ENCODE measurements around the gene SOX14.

SOX14 gene

GRCh38 chr3:137764001-137764433 is at the start of gene SOX14:
Gene SOX14, plus strand, starts transcription at chr3:137764315. Its CDS starts 470 bp downstream, at chr3:137764785.
- DNase-seq = no peak

GRCh38 chr3:137714551-137714950 is 49.6 kb upstream of the SOX14 start:
- no peak for DNase-seq

GRCh38 chr3:137724240-137724639 is 39.9 kb upstream of the SOX14 start:
- DNase-seq = no peak

- DNase-seq = no peak
Measured at GRCh38 chr3:137737208-137737607, 26.9 kb upstream of the SOX14 start.

- no peak for DNase-seq
Measured at GRCh38 chr3:137738710-137739109, 25.4 kb upstream of the SOX14 start.

GRCh38 chr3:137743608-137744007 is 20.5 kb upstream of the SOX14 start:
- DNase-seq = no peak

GRCh38 chr3:137746808-137747207 is 17.3 kb upstream of the SOX14 start:
- DNase-seq = no peak

- DNase-seq = no peak
Measured at GRCh38 chr3:137759505-137759904, 4.6 kb upstream of the SOX14 start.

- DNase-seq = no peak
Measured at GRCh38 chr3:137760341-137761098, 3.6 kb upstream of the SOX14 start.

- no peak for DNase-seq
Measured at GRCh38 chr3:137761099-137761562, 3.0 kb upstream of the SOX14 start.

- DNase-seq = no peak
Measured at GRCh38 chr3:137761563-137762503, 2.3 kb upstream of the SOX14 start.

GRCh38 chr3:137762674-137763593 is 1.2 kb upstream of the SOX14 start:
- DNase-seq = no peak

- no peak for DNase-seq
Measured at GRCh38 chr3:137763594-137763938, 549 bp upstream of the SOX14 start.

- no peak for DNase-seq
Measured at GRCh38 chr3:137764563-137765309, 621 bp downstream of the SOX14 start.

- DNase-seq = no peak
Measured at GRCh38 chr3:137765310-137766033, 1.4 kb downstream of the SOX14 start.

- DNase-seq = no peak
Measured at GRCh38 chr3:137766041-137766875, 2.1 kb downstream of the SOX14 start.

GRCh38 chr3:137766876-137767537 is 2.9 kb downstream of the SOX14 start:
- DNase-seq = no peak

- DNase-seq = no peak
Measured at GRCh38 chr3:137767538-137768360, 3.6 kb downstream of the SOX14 start.

Measured in CD4-positive, alpha-beta T cell treated with Interleukin-1 beta for 1 hour (primary cell).